Ecto neural progenitor cell (in vitro differentiated cells): ENCODE results near the gene CACNA2D1.
"Not testable (repeated sequence)": the region's sequence is repeated elsewhere in the genome, so short reads cannot be mapped to it uniquely, and the experiment has no call there.

Source experiments
- DNase-seq: peaks from one replicate; pipeline ENCODE4 v3.0.0-alpha.2; 2018; ENCODE audit warnings: low spot score

CACNA2D1 gene

GRCh38 chr7:82039621-82040020, 404.0 kb downstream of the CACNA2D1 start:
- no peak for DNase-seq

GRCh38 chr7:82036146-82036886, 407.3 kb downstream of the CACNA2D1 start:
- no peak for DNase-seq

- DNase-seq, result no peak
Measured at GRCh38 chr7:82035456-82035855, 408.1 kb downstream of the CACNA2D1 start.

- no peak for DNase-seq
Measured at GRCh38 chr7:82032901-82033300, 410.7 kb downstream of the CACNA2D1 start.

- DNase-seq, result no peak
Measured at GRCh38 chr7:82029236-82029913, 414.2 kb downstream of the CACNA2D1 start.

- DNase-seq, result no peak
Measured at GRCh38 chr7:82028097-82028496, 415.5 kb downstream of the CACNA2D1 start.

- no peak for DNase-seq
Measured at GRCh38 chr7:82021713-82022112, 421.9 kb downstream of the CACNA2D1 start.

- no peak for DNase-seq
Measured at GRCh38 chr7:82021036-82021435, 422.5 kb downstream of the CACNA2D1 start.

- DNase-seq, result no peak
Measured at GRCh38 chr7:82019551-82020475, 423.8 kb downstream of the CACNA2D1 start.

GRCh38 chr7:82018226-82018625, 425.4 kb downstream of the CACNA2D1 start:
- DNase-seq, result no peak

- no peak for DNase-seq
Measured at GRCh38 chr7:82017334-82017943, 426.1 kb downstream of the CACNA2D1 start.

GRCh38 chr7:82015751-82016150, 427.8 kb downstream of the CACNA2D1 start:
- DNase-seq, result no peak

GRCh38 chr7:82014574-82014973, 429.0 kb downstream of the CACNA2D1 start:
- not testable (repeated sequence) for DNase-seq

- DNase-seq, result no peak
Measured at GRCh38 chr7:82012453-82012852, 431.1 kb downstream of the CACNA2D1 start.

GRCh38 chr7:82010416-82010815, 433.2 kb downstream of the CACNA2D1 start:
- DNase-seq, result no peak

GRCh38 chr7:82007315-82007714, 436.3 kb downstream of the CACNA2D1 start:
- no peak for DNase-seq

- DNase-seq, result no peak
Measured at GRCh38 chr7:82005056-82005455, 438.5 kb downstream of the CACNA2D1 start.

- no peak for DNase-seq
Measured at GRCh38 chr7:81993186-81993585, 450.4 kb downstream of the CACNA2D1 start.

GRCh38 chr7:81990395-81990794, 453.2 kb downstream of the CACNA2D1 start:
- DNase-seq, result no peak

GRCh38 chr7:81986723-81987470, 456.7 kb downstream of the CACNA2D1 start:
- no peak for DNase-seq

- no peak for DNase-seq
Measured at GRCh38 chr7:81983406-81983805, 460.2 kb downstream of the CACNA2D1 start.
